ENCODE data around the gene ABTB1.

ABTB1 gene

DNA sequence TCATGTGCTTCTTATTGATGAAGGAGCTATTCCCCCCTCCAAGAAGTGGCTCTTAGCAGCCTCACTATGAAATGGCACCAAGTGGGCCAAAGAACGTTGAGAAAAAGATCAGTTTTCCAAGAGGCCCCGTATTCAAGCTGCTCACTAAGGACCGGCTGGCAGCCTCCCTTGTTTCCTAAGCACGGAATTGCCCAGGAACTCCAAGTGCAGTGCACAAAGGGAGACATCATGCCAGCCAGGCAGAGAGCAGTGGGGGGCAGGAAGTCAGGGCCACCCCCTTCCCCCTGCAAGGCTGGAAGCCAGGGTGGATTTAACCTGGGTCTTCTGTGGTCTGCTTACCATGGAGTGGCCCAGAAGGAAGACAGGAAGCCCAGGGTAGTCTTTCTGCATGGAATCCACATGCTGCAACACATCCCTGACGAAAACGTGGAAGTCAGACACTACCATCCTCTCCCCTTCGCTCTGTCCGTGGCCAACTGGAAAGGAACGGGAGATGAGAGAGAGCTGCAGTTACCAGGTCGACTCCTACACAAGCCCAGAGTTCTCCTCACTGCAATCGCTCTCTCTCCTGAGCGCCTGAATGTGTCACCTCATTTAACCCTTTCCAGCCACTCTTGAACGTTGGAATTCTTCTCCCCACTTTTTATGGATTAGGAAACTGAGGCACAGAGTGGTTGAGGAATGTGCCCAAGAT is 49.5 kb downstream of the ABTB1 start:
- no peak for FAIRE-seq

DNA sequence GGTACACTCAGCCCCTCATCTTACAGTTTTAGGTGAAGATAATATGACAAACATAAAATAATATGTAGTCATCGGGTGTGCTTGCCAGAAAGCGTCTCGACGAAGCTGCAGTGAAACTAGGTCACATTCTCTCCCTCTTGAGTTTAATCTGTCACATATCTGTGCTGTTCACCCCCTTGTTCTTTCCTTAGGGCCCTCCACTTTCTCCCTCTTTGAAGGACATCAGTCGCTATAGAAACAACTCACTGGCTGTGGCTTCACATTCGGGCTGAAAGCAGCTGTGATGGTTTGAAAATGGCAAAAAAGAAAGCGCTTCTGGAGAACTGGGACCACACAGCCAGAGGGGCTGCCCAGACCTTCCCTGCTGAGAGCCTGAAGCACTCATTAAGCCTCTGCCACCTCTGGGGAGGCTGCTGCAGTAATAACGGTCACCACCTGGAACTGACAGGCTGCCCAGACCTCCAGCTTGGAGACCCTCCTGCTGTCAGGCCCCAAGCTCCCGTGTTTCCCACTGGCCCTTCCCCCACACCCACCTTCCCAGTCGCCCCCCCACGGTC is 50.3 kb downstream of the ABTB1 start:
- no peak for FAIRE-seq

DNA sequence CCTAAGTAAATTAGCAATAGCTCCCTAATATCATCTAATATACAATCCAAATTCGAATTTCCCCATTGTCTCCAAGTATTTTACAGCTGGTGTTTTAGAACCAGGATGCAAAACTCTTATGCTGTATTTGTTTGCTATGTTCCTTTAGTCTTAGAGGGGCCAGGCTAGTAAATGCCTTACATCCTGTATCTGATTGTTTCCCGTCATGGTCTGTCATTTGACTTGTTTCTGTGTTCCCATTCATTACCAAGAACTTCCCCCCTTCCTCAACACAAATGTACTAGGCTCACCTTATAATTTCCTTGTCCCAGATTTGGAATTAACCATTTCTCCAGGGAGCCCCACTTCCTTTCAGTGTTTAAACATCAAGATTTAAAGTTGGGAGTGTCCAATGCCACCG is 54.1 kb downstream of the ABTB1 start:
- no peak for FAIRE-seq

DNA sequence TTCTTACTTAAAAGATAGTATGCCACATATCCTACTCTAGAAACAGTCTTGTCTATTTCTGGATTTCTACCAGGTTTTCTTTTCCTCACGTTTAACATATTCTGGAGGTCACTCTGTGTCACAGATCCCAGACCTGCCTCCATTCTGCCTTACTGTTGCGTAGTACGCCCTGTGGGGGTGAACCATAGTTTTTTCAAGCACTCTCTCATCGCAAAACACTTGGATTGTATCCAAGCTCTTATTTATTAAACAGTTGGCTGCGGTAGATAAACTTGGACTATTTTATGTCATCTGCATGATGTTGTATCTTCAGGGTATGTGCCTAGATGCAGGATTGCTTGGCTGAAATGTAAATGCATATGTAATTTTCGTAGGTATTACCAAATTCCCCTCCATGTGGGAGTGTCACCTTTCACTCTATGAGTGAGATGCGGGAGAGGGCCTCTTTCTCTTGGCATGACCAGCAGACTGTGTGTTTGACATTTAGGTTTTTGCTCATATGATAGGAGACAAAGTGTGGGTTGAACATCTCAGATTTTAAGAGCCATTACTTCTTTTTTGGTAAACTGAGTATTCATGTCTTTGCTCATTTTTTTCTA is 55.8 kb downstream of the ABTB1 start:
- FAIRE-seq: no peak

DNA sequence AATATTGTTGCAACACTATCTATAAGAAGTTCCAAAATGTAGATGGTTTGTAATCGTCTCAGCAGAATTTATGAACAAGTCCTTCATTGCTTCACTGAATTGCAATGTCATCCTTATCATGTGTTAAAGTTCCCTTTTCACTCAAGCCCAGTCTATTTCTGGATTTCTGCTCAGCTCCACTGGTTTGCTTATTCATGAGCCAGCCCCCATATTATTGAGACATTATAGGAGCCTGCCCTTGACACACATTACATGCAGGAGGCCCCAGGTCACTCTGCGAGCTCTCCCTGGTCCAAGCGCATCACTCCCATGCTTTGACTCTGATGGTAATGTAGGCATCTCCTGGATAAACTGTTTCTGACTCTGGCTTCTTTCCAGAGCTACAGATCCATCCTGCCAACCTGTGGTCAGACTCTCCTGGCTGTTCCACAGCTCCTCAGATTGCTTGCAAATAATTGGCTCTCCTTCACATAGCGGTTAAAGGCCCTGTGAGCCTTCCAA is 56.9 kb downstream of the ABTB1 start:
- no peak for FAIRE-seq

DNA sequence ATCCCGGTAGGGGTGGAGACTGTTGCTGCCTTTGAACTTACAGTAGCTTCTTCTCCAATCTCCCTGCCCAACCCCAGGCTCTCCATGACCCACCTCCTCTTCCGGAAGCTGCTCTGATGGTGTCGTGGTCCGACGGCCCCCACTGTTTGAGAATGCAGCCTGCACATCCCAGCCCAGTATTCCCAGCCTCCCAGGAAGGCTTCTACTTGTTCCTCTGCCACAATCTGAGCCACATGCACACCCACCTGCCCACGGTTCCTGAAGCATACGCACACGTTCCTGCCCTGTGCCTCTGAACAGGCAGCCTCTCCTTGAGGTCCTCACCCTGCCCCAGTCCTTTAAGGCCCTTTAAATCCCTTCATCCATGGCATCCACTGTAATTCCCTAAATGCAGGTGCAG is 57.4 kb downstream of the ABTB1 start:
- FAIRE-seq: no peak

Measured in TTC549 (cell line).